GM15510 (cell line): ENCODE results near the gene TRMT44.

Experiments
- POLR2A ChIP-seq: IDR thresholded peaks from 3 replicates; pipeline ENCODE4 v1.6.1; 2011; ENCODE audit warnings: borderline replicate concordance; ENCODE audit not compliant: insufficient read length; ENCODE audit errors: extremely low read depth

Gene TRMT44

GRCh38 chr4:8440492-8441311, at the start of gene TRMT44, which contains the start of gene ACOX3:
Gene TRMT44 (plus strand): TSS chr4:8440777. CDS start chr4:8440823, 46 bp downstream.
Gene ACOX3 (minus strand): TSS chr4:8440723. CDS start chr4:8416521, 24,202 bp downstream.
- TF ChIP-seq POLR2A = peak; percentile 80

- no peak for TF ChIP-seq POLR2A
Measured at GRCh38 chr4:8391071-8391470, 49.5 kb upstream of the TRMT44 start.

- TF ChIP-seq POLR2A = no peak
Measured at GRCh38 chr4:8391972-8392371, 48.6 kb upstream of the TRMT44 start.

GRCh38 chr4:8392591-8393190, 47.9 kb upstream of the TRMT44 start:
- no peak for TF ChIP-seq POLR2A

GRCh38 chr4:8393593-8394038, 47.0 kb upstream of the TRMT44 start:
- no peak for TF ChIP-seq POLR2A

GRCh38 chr4:8394061-8394519, 46.5 kb upstream of the TRMT44 start:
- TF ChIP-seq POLR2A = no peak

GRCh38 chr4:8394806-8395205, 45.8 kb upstream of the TRMT44 start:
- TF ChIP-seq POLR2A = no peak

GRCh38 chr4:8395504-8396296, 44.9 kb upstream of the TRMT44 start:
- no peak for TF ChIP-seq POLR2A

- no peak for TF ChIP-seq POLR2A
Measured at GRCh38 chr4:8396762-8397406, 43.7 kb upstream of the TRMT44 start.

GRCh38 chr4:8398347-8398746, 42.2 kb upstream of the TRMT44 start:
- TF ChIP-seq POLR2A = no peak

- TF ChIP-seq POLR2A = no peak
Measured at GRCh38 chr4:8399298-8399697, 41.3 kb upstream of the TRMT44 start.

- no peak for TF ChIP-seq POLR2A
Measured at GRCh38 chr4:8400632-8401325, 39.8 kb upstream of the TRMT44 start.

- TF ChIP-seq POLR2A = no peak
Measured at GRCh38 chr4:8401665-8402064, 38.9 kb upstream of the TRMT44 start.

- TF ChIP-seq POLR2A = no peak
Measured at GRCh38 chr4:8402181-8402597, 38.4 kb upstream of the TRMT44 start.
